Fibroblast of skin of right quadriceps (primary cell): Measurements from ENCODE around the gene SEPTIN7.

Experiments used
- DNase-seq: peaks from one replicate; pipeline ENCODE4 v3.0.0-alpha.2; 2013

Gene SEPTIN7

DNA sequence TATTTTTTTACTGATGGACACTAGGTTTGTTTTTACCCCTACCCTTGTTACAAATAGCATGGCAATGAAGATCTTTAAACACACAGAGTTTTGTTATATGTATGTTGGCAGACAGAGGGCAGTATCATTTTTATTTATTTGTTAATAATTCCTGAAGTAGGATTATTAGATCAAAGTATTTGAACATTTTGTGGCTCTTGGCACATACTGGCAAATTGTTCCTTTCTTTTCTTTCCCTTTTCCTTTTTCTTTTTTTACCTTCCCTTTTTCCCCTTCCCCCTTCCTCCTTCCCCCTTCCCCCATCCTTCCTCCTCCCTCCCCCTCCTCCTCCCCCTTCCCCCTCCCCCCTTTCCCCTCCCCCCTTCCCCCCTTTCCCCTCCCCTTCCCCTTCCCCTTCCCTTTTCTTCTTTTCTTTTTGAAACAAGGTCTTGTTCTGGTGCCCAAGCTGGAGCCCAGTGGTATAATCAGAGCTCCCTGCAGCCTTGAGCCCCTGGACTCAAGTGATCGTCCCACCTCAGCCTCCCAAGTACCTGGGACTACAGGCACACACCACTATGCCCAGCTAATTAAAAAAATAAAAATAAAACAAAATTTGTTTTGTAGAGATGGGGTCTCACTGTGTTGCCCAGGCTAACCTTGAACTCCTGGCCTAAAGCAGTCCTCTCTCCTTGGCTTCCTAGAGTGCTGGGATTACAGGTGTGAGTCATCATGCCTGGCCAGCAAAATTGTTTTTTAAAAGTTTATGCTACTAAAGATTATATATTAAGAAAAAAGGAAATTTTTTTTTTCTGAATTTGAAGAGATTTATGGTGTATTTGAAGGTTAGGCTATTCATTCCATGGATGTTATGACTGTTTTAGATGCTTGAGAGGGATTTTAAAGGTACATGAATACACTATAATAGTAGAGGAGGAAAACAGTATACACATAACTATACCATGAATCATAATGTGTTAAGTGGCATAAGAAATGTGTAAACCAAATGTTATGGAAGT is 39.3 kb downstream of the SEPTIN7 start:
- peak; percentile 87 for DNase-seq

DNA sequence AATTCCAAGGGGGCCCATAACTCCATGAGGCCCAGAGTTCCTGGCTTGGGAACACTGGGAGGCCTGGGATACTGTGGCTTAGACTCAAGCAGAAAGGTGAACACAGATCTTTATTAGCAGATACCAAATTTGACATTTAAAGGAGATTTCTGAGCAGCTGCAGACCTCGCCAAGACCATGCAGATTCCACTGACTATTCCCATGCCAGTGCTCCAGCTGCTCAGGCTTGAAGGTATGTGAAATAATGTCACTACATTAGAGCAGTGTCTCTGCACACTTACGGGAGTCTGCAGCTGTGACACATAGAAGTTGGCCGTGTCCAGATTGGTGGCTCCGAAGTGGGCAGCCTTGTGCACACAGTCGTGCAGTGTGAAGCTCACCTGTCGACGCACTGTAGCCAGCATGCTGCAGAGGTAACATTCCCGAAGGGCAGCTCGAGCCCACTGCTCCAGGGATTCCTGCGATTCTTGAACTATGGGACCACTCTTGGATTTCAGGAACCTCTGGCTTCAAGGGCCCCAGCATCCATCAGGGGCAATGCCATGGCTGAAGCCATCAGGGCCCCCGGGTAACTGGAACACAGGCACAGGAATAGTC is 46.1 kb downstream of the SEPTIN7 start:
- no peak for DNase-seq

DNA sequence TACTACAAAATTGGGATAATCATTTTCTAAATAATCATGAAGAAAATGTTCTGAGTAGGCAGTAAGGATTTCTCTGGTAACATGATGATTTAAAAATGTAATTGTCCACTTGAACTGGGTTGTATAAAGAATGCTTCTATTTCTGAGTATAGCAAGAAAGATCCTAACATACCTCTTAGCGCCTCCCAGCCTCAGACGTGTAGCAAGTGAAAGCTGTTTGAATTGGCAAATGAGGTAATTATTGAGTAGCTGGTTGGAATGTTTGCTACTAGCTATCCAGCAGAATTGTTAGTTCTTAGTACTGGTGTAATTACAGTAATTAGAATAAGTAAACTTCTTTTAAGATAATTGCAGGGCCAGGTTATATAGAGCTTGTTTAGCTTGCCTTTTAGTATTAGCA is 47.9 kb downstream of the SEPTIN7 start:
- no peak for DNase-seq

DNA sequence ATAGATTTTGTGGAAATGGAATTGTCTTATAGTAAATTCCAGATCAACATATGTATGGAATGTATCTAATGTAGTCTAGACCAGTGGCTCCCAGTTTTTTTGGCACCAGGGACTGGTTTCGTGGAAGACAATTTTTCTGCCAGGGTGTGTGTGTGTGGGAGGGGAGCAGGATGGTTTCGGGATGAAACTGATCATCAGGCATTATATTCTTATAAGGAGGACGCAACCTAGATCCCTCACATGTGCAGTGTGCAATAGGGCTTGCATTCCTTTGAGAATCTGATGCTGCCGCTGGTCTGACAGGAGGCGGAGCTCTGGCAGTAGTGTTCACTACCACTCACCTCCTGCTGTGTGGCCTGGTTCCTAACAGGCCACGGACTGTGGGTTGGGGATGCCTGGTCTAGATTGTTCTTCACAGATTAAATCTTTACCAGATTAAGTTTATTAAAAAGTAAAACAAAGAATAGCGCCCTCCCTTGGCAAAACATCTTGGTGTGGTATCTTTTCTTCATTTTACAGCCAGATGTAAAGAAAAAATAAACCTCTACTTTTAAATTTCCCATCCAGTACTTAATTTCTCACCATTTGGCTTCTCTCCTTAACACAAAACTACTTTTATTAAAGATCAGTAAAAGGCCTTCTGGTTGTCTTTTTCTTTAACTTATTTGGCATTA is 48.4 kb downstream of the SEPTIN7 start:
- DNase-seq: peak; percentile 22

DNA sequence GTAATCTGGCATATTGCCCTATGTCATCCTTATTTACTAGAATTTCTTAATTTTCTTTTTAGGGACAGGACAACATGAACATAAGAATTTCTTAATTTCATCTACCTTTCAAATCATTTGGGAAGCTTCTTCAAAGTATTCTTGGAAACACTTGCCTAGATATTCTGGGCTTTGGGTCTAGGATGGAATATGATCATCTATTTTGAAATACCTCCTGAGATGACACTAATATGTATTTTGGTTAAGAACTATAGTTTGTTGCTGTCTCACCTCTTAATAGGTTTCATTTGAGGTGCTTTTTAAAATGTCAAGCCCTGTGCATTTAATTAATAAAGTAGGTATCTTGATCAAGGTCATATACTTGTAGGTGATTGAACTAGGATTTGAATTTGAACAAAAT is 49.1 kb downstream of the SEPTIN7 start:
- no peak for DNase-seq
